ENCODE results near the gene COL8A1. TPM values are rescaled to one million over a fixed set of nuclear protein-coding genes. Genes with fewer than 3 reads are reported as not detected.

COL8A1 gene
- total RNA-seq, 1 donor from 2014 or later = 123 TPM

GRCh38 chr3:99601515-99601914, 36.9 kb upstream of the COL8A1 start:
- H3K4me2 ChIP-seq (ENCODE audit: low read length) = no peak overlapping the region
- H3K4me1 ChIP-seq (ENCODE audit: insufficient read depth, low read length) = no peaks in the 10 kb centered on the region
- no peak overlapping the region for H3K4me3 Mint-ChIP-seq (ENCODE audit: unreplicated experiment)
- no peak overlapping the region for H2AFZ ChIP-seq (ENCODE audit: low read depth, low read length)
- H3K27me3 ChIP-seq (ENCODE audit: insufficient read depth, low read length) = no peaks in the 10 kb centered on the region
- H3K27ac Mint-ChIP-seq (ENCODE audit: unreplicated experiment) = no peak overlapping the region
- H3K79me2 ChIP-seq (ENCODE audit: insufficient read depth, low read length) = no peaks in the 10 kb centered on the region
- H3K9me3 ChIP-seq (ENCODE audit: insufficient read depth, low read depth, low read length) = no peaks in the 10 kb centered on the region
- DNase-seq (ENCODE audit: low read depth) (no peak), FAIRE-seq (no peak)
- no peak overlapping the region for H3K9ac ChIP-seq (ENCODE audit: low read length)
- peaks cover 3% of the 10 kb centered on the region for H3K27me3 Mint-ChIP-seq (ENCODE audit: low read depth, unreplicated experiment)
- no peak overlapping the region for H3K27ac ChIP-seq (ENCODE audit: low read depth, low read length)
- TF ChIP-seq CTCF (IDR thresholded peaks at IDR 0.05; ENCODE audit: insufficient read depth, low read depth, low read length) (no peak), EZH2 (IDR thresholded peaks at IDR 0.05; ENCODE audit: insufficient read depth, low read length) (no peak)
- no peaks in the 10 kb centered on the region for H3K36me3 ChIP-seq (ENCODE audit: insufficient read depth, low read length)
- H3K4me3 ChIP-seq (ENCODE audit: insufficient read depth, low read depth, low read length) = no peak overlapping the region
- H3K36me3 Mint-ChIP-seq (ENCODE audit: low read depth, unreplicated experiment) = no peaks in the 10 kb centered on the region
- no peaks in the 10 kb centered on the region for H4K20me1 ChIP-seq (ENCODE audit: insufficient read depth, low read length)
- no peaks in the 10 kb centered on the region for H3K4me1 Mint-ChIP-seq (ENCODE audit: low read depth, unreplicated experiment)
- H3K9me3 Mint-ChIP-seq (ENCODE audit: unreplicated experiment) = no peaks in the 10 kb centered on the region

GRCh38 chr3:99602183-99602582, 36.2 kb upstream of the COL8A1 start:
- Histone ChIP-seq H2AFZ (ENCODE audit: low read depth, low read length) (no peak overlapping the region), H3K27ac (ENCODE audit: low read depth, low read length) (no peak overlapping the region), H3K36me3 (ENCODE audit: insufficient read depth, low read length) (no peaks in the 10 kb centered on the region), H3K4me2 (ENCODE audit: low read length) (no peak overlapping the region), H3K9me3 (ENCODE audit: insufficient read depth, low read depth, low read length) (no peaks in the 10 kb centered on the region), H3K4me3 (ENCODE audit: insufficient read depth, low read depth, low read length) (no peak overlapping the region), H3K27me3 (ENCODE audit: insufficient read depth, low read length) (no peaks in the 10 kb centered on the region), H3K4me1 (ENCODE audit: insufficient read depth, low read length) (no peaks in the 10 kb centered on the region), H4K20me1 (ENCODE audit: insufficient read depth, low read length) (no peaks in the 10 kb centered on the region), H3K9ac (ENCODE audit: low read length) (no peak overlapping the region), H3K79me2 (ENCODE audit: insufficient read depth, low read length) (no peaks in the 10 kb centered on the region)
- FAIRE-seq = no peak
- DNase-seq (ENCODE audit: low read depth) = no peak
- TF ChIP-seq CTCF (IDR thresholded peaks at IDR 0.05; ENCODE audit: insufficient read depth, low read depth, low read length) (no peak), EZH2 (IDR thresholded peaks at IDR 0.05; ENCODE audit: insufficient read depth, low read length) (no peak)
- no peak overlapping the region for H3K27ac Mint-ChIP-seq (ENCODE audit: unreplicated experiment)
- no peak overlapping the region for H3K4me3 Mint-ChIP-seq (ENCODE audit: unreplicated experiment)
- H3K4me1 Mint-ChIP-seq (ENCODE audit: low read depth, unreplicated experiment) = no peaks in the 10 kb centered on the region
- H3K36me3 Mint-ChIP-seq (ENCODE audit: low read depth, unreplicated experiment) = no peaks in the 10 kb centered on the region
- H3K27me3 Mint-ChIP-seq (ENCODE audit: low read depth, unreplicated experiment) = peaks cover 3% of the 10 kb centered on the region
- no peaks in the 10 kb centered on the region for H3K9me3 Mint-ChIP-seq (ENCODE audit: unreplicated experiment)

GRCh38 chr3:99607151-99607550, 31.2 kb upstream of the COL8A1 start:
- no peak for DNase-seq (ENCODE audit: low read depth)
- H3K27me3 ChIP-seq (ENCODE audit: insufficient read depth, low read length) = no peaks in the 10 kb centered on the region
- H3K27ac Mint-ChIP-seq (ENCODE audit: unreplicated experiment) = no peak overlapping the region
- H3K27ac ChIP-seq (ENCODE audit: low read depth, low read length) = no peak overlapping the region
- H3K79me2 ChIP-seq (ENCODE audit: insufficient read depth, low read length) = no peaks in the 10 kb centered on the region
- no peaks in the 10 kb centered on the region for H3K9me3 ChIP-seq (ENCODE audit: insufficient read depth, low read depth, low read length)
- H3K36me3 Mint-ChIP-seq (ENCODE audit: low read depth, unreplicated experiment) = no peaks in the 10 kb centered on the region
- H3K4me2 ChIP-seq (ENCODE audit: low read length) = no peak overlapping the region
- FAIRE-seq = no peak
- H3K4me3 Mint-ChIP-seq (ENCODE audit: unreplicated experiment) = no peak overlapping the region
- H3K36me3 ChIP-seq (ENCODE audit: insufficient read depth, low read length) = no peaks in the 10 kb centered on the region
- H3K27me3 Mint-ChIP-seq (ENCODE audit: low read depth, unreplicated experiment) = no peaks in the 10 kb centered on the region
- TF ChIP-seq EZH2 (IDR thresholded peaks at IDR 0.05; ENCODE audit: insufficient read depth, low read length) (no peak), CTCF (IDR thresholded peaks at IDR 0.05; ENCODE audit: insufficient read depth, low read depth, low read length) (no peak)
- no peaks in the 10 kb centered on the region for H4K20me1 ChIP-seq (ENCODE audit: insufficient read depth, low read length)
- no peaks in the 10 kb centered on the region for H3K4me1 ChIP-seq (ENCODE audit: insufficient read depth, low read length)
- H3K4me1 Mint-ChIP-seq (ENCODE audit: low read depth, unreplicated experiment) = no peaks in the 10 kb centered on the region
- H3K9me3 Mint-ChIP-seq (ENCODE audit: unreplicated experiment) = no peaks in the 10 kb centered on the region
- no peak overlapping the region for H3K9ac ChIP-seq (ENCODE audit: low read length)
- H3K4me3 ChIP-seq (ENCODE audit: insufficient read depth, low read depth, low read length) = no peak overlapping the region
- H2AFZ ChIP-seq (ENCODE audit: low read depth, low read length) = no peak overlapping the region
